ENCODE data around the gene MYO1G. TPM values are rescaled to one million over a fixed set of nuclear protein-coding genes. Genes with fewer than 3 reads are reported as not detected.

Gene MYO1G
- total RNA-seq (10 to 100 TPM; 11.9 to 44.6 TPM), polyA plus RNA-seq (10 to 100 TPM; 21.8 to 76.8 TPM)
- long read RNA-seq, donor 1, result 0 reads
- long read RNA-seq, donor 2, result 0 reads
- long read RNA-seq, donor 3, result 0 reads
- long read RNA-seq, donor 4, result 0 reads
- long read RNA-seq, donor 5, result 0 reads

DNA sequence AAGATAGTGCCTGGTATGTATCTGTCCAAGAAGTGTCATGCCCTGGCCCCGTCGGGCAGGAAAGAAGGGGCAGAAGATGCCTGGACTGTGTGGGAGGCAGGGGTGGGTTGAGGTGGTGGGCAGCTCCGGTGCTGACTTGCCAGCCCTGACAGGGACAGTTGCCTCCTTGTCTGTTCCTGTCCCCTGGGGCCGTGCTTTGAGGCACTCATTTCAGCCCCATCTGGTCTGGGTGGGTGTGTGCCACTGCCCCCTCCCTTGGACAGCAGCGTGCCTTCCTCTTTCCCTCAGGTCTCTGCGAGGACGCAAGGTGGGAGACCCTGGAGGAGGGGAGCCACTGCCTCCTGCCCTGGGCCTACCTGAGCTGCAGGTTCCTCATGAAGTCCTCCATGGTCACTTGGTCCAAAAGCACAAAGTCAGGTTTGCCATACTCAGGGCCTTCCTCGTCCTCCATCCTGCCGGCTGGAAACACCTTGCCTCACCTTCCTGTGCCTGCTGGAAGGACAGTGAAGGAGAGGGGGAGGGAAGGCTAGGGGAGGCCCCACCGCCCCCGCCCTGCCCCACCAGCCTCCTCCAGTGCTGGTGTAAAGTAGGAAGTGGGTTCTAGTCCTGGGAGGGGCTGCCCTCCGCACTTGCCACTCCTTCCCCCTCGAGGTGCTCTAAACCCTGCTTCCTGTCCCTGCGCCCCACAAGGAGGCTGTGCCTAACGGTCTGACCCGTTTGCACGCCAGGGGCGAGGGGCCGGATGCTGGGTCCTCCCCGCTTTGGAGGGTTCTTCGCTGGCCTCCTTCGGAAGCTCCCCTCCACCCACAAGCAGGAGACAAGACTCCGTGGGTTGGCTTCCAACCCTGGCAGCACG, at the start of gene MYO1G:
Gene MYO1G, minus strand, starts transcription at position 505 of the 856 bp plus-strand sequence. Its CDS starts 54 bp downstream, at position 451.
- peak; percentile 36 for ATAC-seq (ENCODE audit: insufficient read depth, low FRiP score)
- H3K4me1 ChIP-seq (ENCODE audit: control insufficient read depth in 5 of 5, insufficient read depth in 5 of 5, low read length in 5 of 5), result peaks cover 0 to 27% (median 3%) of the 10 kb centered on the region in 5 donors
- peak within 1 kb of the TSS; percentile 4 for H3K4me3 ChIP-seq
- H3K27me3 ChIP-seq (ENCODE audit: control insufficient read depth in 3 of 3, insufficient read depth in 3 of 3, low read length in 2 of 3), result no peaks in the 10 kb centered on the region
- H3K27ac ChIP-seq (ENCODE audit: low read depth in 1 of 2, low read length in 1 of 2), result peak within 1 kb of the TSS in 1 of 2 donors; percentile 74
- H3K9me3 ChIP-seq (ENCODE audit: control insufficient read depth in 4 of 4, insufficient read depth in 3 of 4, low read length in 3 of 4), result no peaks in the 10 kb centered on the region
- H3K9ac ChIP-seq (ENCODE audit: insufficient read depth in 1 of 2, low read length in 2 of 2), result no peak within 1 kb of the TSS
- TF ChIP-seq, protein P1, sequence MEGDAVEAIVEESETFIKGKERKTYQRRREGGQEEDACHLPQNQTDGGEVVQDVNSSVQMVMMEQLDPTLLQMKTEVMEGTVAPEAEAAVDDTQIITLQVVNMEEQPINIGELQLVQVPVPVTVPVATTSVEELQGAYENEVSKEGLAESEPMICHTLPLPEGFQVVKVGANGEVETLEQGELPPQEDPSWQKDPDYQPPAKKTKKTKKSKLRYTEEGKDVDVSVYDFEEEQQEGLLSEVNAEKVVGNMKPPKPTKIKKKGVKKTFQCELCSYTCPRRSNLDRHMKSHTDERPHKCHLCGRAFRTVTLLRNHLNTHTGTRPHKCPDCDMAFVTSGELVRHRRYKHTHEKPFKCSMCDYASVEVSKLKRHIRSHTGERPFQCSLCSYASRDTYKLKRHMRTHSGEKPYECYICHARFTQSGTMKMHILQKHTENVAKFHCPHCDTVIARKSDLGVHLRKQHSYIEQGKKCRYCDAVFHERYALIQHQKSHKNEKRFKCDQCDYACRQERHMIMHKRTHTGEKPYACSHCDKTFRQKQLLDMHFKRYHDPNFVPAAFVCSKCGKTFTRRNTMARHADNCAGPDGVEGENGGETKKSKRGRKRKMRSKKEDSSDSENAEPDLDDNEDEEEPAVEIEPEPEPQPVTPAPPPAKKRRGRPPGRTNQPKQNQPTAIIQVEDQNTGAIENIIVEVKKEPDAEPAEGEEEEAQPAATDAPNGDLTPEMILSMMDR (IDR thresholded peaks at IDR 0.05; ENCODE audit: control extremely low read depth, extremely low read depth), result no peak
- no peak for DNase-seq
- peaks cover 7 to 33% (median 12%) of the 10 kb centered on the region in 4 donors for H3K36me3 ChIP-seq (ENCODE audit: control insufficient read depth in 4 of 4, insufficient read depth in 4 of 4, low read length in 4 of 4)
- WGBS, 2 donors, result 33 to 50% methylated on average over 23 to 24 of the region's 24 CpGs

GRCh38 chr7:45028138-45028919, 49.5 kb upstream of the MYO1G start:
- H3K36me3 ChIP-seq (ENCODE audit: control insufficient read depth in 4 of 4, insufficient read depth in 4 of 4, low read length in 4 of 4), result peaks cover 0 to 9% (median 1%) of the 10 kb centered on the region in 4 donors
- H3K4me3 ChIP-seq, result no peak overlapping the region
- no peak overlapping the region for H3K27ac ChIP-seq (ENCODE audit: low read depth in 1 of 2, low read length in 1 of 2)
- no peak overlapping the region for H3K9ac ChIP-seq (ENCODE audit: insufficient read depth in 1 of 2, low read length in 2 of 2)
- peaks cover 0 to 5% (median 0%) of the 10 kb centered on the region in 5 donors for H3K4me1 ChIP-seq (ENCODE audit: control insufficient read depth in 5 of 5, insufficient read depth in 5 of 5, low read length in 5 of 5)
- 39 to 71% methylated on average over 17 of the region's 17 CpGs for WGBS, 2 donors
- ATAC-seq (ENCODE audit: insufficient read depth, low FRiP score) (no peak), DNase-seq (no peak)
- no peaks in the 10 kb centered on the region for H3K9me3 ChIP-seq (ENCODE audit: control insufficient read depth in 4 of 4, insufficient read depth in 3 of 4, low read length in 3 of 4)
- TF ChIP-seq, protein P1 (IDR thresholded peaks at IDR 0.05; ENCODE audit: control extremely low read depth, extremely low read depth), result no peak
- no peaks in the 10 kb centered on the region for H3K27me3 ChIP-seq (ENCODE audit: control insufficient read depth in 3 of 3, insufficient read depth in 3 of 3, low read length in 2 of 3)

DNA sequence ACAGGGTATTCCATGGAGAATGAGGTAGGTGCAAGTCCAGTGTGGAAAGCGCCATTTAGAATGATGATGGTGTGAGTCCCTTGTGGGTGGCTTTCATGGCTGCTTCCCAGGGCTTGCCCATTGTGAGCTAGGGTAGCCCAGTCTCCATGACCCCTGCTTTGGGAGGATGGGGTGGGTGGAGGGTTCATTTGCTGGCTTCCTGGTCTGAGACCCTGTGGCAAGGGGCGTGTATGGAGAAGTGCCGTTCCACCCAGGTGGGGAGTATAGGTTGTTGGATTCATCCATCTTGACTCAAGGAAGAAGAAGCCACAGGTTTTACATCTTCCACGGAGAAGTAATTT, 48.9 kb upstream of the MYO1G start:
- 21 to 68% methylated on average over 4 of the region's 4 CpGs for WGBS, 2 donors

More for the DNA sequence above, 48.9 kb upstream of the MYO1G start:
- H3K27me3 ChIP-seq (ENCODE audit: control insufficient read depth in 3 of 3, insufficient read depth in 3 of 3, low read length in 2 of 3), result no peaks in the 10 kb centered on the region
- H3K36me3 ChIP-seq (ENCODE audit: control insufficient read depth in 4 of 4, insufficient read depth in 4 of 4, low read length in 4 of 4), result peaks cover 0 to 9% (median 1%) of the 10 kb centered on the region in 4 donors
- H3K9me3 ChIP-seq (ENCODE audit: control insufficient read depth in 4 of 4, insufficient read depth in 3 of 4, low read length in 3 of 4), result no peaks in the 10 kb centered on the region
- TF ChIP-seq, protein P1 (IDR thresholded peaks at IDR 0.05; ENCODE audit: control extremely low read depth, extremely low read depth), result no peak
- DNase-seq (no peak), ATAC-seq (ENCODE audit: insufficient read depth, low FRiP score) (no peak)
- no peak overlapping the region for H3K27ac ChIP-seq (ENCODE audit: low read depth in 1 of 2, low read length in 1 of 2)
- peaks cover 0 to 4% (median 0%) of the 10 kb centered on the region in 5 donors for H3K4me1 ChIP-seq (ENCODE audit: control insufficient read depth in 5 of 5, insufficient read depth in 5 of 5, low read length in 5 of 5)
- H3K9ac ChIP-seq (ENCODE audit: insufficient read depth in 1 of 2, low read length in 2 of 2), result no peak overlapping the region
- H3K4me3 ChIP-seq, result peak overlapping the region; percentile 2

All from lung (tissue), 16 donors.